ENCODE data around the gene VIPR2. TPM values are rescaled to one million over a fixed set of nuclear protein-coding genes. Genes with fewer than 3 reads are reported as not detected.
"Not testable (repeated sequence)": the region's sequence is repeated elsewhere in the genome, so short reads cannot be mapped to it uniquely, and the experiment has no call there.

Gene VIPR2
- total RNA-seq, 1 donor from 2014 or later: not detected

DNA sequence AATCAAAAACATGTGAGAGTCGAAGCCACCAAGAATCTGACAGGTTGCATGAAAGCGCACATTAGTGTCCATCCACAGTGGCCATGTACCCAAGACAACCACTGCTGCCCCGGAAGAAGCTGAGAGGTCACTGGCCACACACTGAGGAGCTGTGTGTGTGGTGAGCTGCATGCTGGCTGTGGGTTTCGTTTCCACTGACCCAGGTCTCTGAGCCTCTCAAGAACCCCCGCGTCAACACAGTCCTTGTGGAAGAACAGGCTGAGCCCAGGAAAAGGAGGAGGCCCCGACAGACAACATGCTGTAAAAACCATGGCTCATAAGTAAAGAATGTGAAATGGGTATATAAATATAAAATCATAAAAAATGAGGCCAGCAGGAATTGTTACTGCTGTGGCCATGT is 8.2 kb downstream of the VIPR2 start:
- DNase-seq (ENCODE audit: low read depth): no peak
- no peak overlapping the region for H3K4me3 ChIP-seq (ENCODE audit: low read depth, low read length)
- TF ChIP-seq, protein P1, sequence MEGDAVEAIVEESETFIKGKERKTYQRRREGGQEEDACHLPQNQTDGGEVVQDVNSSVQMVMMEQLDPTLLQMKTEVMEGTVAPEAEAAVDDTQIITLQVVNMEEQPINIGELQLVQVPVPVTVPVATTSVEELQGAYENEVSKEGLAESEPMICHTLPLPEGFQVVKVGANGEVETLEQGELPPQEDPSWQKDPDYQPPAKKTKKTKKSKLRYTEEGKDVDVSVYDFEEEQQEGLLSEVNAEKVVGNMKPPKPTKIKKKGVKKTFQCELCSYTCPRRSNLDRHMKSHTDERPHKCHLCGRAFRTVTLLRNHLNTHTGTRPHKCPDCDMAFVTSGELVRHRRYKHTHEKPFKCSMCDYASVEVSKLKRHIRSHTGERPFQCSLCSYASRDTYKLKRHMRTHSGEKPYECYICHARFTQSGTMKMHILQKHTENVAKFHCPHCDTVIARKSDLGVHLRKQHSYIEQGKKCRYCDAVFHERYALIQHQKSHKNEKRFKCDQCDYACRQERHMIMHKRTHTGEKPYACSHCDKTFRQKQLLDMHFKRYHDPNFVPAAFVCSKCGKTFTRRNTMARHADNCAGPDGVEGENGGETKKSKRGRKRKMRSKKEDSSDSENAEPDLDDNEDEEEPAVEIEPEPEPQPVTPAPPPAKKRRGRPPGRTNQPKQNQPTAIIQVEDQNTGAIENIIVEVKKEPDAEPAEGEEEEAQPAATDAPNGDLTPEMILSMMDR (conservative IDR thresholded peaks at IDR 0.05; ENCODE audit: low read depth, low read length): no peak

DNA sequence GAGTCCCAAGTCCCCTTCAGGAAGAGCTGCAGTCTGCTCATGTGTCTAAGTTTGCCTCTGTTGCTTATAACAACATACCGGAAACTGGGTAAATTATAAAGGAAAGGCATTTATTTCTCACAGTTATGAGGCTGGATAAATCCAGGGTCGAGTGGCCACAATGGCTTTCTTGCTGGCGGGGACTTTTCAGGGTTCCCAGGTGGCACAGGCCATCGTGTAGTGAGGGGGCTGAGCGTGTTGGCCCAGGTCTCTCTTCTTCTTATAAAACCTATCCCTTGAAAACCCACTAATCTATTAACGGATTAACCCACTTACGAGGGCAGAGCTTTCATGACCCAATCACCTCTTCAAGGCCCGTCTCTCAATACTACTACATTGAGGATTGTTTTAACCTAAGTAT is 8.7 kb downstream of the VIPR2 start:
- DNase-seq (ENCODE audit: low read depth): no peak
- H3K4me3 ChIP-seq (ENCODE audit: low read depth, low read length): no peak overlapping the region
- TF ChIP-seq, protein P1 (conservative IDR thresholded peaks at IDR 0.05; ENCODE audit: low read depth, low read length): no peak

DNA sequence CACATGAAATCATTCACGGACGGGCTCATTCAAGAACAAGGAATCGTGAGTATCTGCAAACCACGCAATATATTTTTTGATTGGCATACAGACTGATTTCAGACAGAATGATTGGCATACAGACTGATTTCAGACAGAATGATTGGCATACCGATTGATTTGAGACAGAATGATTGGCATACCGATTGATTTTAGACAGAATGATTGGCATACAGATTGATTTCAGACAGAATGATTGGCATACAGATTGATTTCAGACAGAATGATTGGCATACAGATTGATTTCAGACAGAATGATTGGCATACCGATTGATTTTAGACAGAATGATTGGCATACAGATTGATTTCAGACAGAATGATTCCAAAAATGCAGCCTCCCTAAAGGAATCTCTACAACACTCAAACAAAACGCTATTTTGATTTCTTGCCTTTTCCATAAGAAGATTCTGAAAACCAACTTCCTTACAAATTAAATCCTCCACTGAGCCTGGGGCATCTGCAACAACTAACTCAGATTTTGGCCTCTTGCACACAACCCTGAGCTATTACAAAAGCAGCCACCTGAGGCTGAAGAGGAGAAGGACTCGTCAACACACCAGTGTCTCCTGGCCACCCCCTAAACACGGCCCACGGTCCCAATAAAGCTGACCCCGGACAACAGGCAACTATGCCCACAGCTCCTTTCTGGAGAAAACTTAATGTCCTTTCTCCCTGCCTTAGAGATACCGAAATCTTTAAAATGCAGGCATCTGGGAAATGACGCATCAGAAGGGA is 11.8 kb downstream of the VIPR2 start:
- not testable (repeated sequence) for H3K4me3 ChIP-seq (ENCODE audit: low read depth, low read length); DNase-seq (ENCODE audit: low read depth)

DNA sequence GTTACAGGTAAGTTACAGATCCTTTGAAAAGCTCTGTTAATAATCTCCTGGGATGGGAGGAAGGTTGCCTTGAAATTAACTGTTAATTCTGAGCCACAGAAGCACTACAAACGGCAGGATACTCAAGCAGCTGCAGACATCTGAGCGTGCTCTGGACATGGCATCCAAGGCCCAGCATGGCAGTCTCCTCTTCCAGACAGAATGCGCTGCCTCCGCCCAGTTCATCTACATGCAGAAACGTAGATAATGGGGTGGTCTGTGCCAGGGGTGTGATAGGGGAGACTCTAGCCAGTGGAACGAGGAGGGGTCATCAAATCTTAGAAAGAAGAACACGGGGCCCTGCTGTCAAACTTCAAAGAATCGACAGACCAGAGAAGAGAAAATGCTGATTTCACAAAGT is 13.8 kb downstream of the VIPR2 start:
- TF ChIP-seq, protein P1 (conservative IDR thresholded peaks at IDR 0.05; ENCODE audit: low read depth, low read length): no peak
- no peak for DNase-seq (ENCODE audit: low read depth)

DNA sequence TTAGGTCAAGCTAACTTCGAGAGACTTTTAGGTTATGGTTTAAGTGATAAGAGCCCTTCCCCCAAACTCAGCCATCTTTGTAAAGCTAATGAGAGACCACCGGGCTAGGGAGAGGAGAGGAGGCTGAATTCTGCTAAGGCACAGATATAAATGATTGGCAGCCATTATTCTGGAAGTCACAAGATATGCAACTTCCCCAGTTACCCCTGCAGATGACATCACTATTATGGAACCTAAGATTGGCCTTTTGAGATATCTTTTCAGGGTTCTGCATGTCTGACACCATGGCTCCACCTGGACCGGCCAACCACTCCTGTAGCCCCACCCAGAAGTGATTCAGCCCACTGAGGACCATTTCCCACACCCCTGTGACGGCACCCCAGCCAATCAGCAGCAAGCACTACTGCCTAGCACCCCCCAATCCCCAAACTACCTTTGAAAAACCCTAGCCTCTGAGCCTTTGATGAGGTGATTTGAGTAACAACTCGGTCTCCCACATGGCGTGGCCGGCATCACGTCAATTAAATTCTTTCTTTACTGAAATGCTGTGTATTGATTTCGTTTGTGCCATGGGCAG is 14.4 kb downstream of the VIPR2 start:
- DNase-seq (ENCODE audit: low read depth): no peak
- TF ChIP-seq, protein P1 (conservative IDR thresholded peaks at IDR 0.05; ENCODE audit: low read depth, low read length): no peak
- H3K4me3 ChIP-seq (ENCODE audit: low read depth, low read length): no peak overlapping the region

More for the DNA sequence above, 13.8 kb downstream of the VIPR2 start:
- no peak overlapping the region for H3K4me3 ChIP-seq (ENCODE audit: low read depth, low read length)

DNA sequence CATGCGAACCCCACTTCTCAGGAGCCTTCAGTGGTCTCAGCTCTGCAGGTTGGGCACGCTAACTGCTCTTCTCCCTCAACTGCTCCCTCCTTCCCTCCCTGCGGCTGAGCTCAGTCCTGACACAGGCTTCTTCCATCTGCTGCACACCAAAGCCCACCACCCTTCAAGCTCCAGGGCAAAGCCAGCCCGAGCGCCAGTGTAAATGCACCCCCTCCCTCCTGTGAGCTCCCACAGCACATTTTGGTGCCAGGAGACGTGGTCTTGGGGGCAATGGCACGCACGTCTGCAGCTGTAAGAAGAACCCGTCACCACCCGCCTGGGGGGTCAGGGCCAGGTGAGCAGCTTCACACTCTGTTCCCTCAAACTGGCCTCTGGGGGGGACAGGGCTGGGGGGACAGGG is 15.9 kb downstream of the VIPR2 start:
- no peak overlapping the region for H3K4me3 ChIP-seq (ENCODE audit: low read depth, low read length)
- TF ChIP-seq, protein P1 (conservative IDR thresholded peaks at IDR 0.05; ENCODE audit: low read depth, low read length): no peak
- DNase-seq (ENCODE audit: low read depth): no peak

DNA sequence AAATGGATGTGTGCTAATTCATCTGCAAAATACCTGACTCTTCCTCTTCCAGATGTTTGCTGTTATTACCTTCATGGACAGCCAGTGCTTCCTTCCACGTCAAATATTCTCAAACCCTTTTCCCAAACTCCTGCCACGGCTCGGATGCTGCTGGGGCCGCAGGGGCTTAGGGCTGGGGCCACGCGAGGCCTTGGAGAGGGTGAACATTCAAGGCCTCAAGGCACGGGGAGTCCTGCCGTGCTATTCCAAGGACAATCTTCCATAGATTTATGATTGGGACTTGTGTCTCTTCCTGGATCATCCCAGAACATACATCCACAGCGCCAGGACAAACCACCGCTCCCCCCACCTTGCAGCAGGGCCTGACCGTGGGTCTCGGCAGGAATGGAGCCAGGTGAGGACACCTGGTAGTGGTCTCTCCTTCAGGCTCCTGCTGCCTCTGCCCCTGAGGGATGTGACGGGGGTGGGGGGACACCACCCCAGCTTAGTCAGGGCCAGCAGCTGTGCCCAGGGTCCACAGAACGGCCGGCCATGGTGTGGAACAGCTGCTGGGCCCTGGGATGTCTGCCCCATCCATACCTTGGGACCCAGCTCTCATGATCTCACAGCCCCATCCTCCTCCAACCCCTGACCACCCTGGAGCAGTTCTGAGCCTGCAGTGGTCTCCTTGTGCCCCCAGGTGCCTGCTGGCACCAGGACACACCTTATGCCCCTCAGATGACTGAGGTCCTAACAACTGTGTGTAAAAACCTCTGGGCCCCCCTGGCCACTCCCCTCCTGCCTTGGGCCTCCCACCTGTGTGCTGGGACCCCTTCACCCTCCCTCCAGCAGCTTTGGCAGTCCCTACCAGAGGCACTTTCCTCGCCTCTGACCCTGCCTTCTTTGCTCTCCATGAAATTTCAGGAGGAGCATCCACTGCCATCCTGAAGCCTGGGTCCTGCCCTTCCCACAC is 16.7 kb downstream of the VIPR2 start:
- TF ChIP-seq, protein P1 (conservative IDR thresholded peaks at IDR 0.05; ENCODE audit: low read depth, low read length): no peak
- H3K4me3 ChIP-seq (ENCODE audit: low read depth, low read length): no peak overlapping the region

More for the DNA sequence above, 16.7 kb downstream of the VIPR2 start:
- no peak for DNase-seq (ENCODE audit: low read depth)

Measured in epithelial cell of proximal tubule (primary cell).